SK-MEL-5 (cell line): ENCODE measurements around the gene SMAGP. TPM values are rescaled to one million over a fixed set of nuclear protein-coding genes. Genes with fewer than 3 reads are reported as not detected.
A peak's percentile ranks its signal among the peaks of the same experiment; 100 is the strongest.
"Not testable (repeated sequence)": the region's sequence is repeated elsewhere in the genome, so short reads cannot be mapped to it uniquely, and the experiment has no call there.

Source experiments
- DNase-seq: peaks from one replicate; pipeline ENCODE4 v3.0.0-alpha.2; 2016; ENCODE audit warnings: low read depth, low spot score
- in situ Hi-C: cut with HindIII; loops from 2 replicates; pipeline ENCODE4 v1.10.0; 2016; ENCODE audit warnings: low sequenced_read_pairs, high pct_unique_total_duplicates, low pct_unique_long_range_greater_than_20kb
- polyA plus RNA-seq, 2 experiments: library from polyadenylated mRNA; depleted of rRNA; stranded (reverse); fragments of >200 nt; gene quantifications; 2 replicates each; pipeline ENCODE4 v1.2.3, GENCODE V29; 2015
- total RNA-seq: library from RNA; depleted of rRNA; stranded (reverse); fragments of >200 nt; shearing (Covaris generic); gene quantifications from 2 replicates; pipeline ENCODE4 v1.2.3, GENCODE V29; 2014; rRNA removed

Gene SMAGP
- total RNA-seq, result 1.8 and 2.3 TPM in 2 replicates
- polyA plus RNA-seq (2015; cell fraction: cytosol; rRNA removed), result 2.8 and 5.0 TPM in 2 replicates
- 1.9 and 3.6 TPM in 2 replicates for polyA plus RNA-seq (2015; cell fraction: nucleus; rRNA removed)

- in situ Hi-C loops, result no loop called here
- no peak for DNase-seq
Measured at GRCh38 chr12:51270067-51270950, at the start of gene SMAGP. Gene SMAGP, minus strand, starts transcription at chr12:51270415. Its CDS starts 1,137 bp downstream, at chr12:51269278.

- in situ Hi-C loops, result no loop called here
- no peak for DNase-seq
Measured at GRCh38 chr12:51318846-51319599, 48.8 kb upstream of the SMAGP start.

GRCh38 chr12:51318057-51318806 is 48.0 kb upstream of the SMAGP start:
- DNase-seq, in situ Hi-C loops: not testable (repeated sequence)

- DNase-seq, result no peak
- in situ Hi-C loops, result no loop called here
Measured at GRCh38 chr12:51311389-51311788, 41.2 kb upstream of the SMAGP start.

- no peak for DNase-seq
- in situ Hi-C loops, result no loop called here
Measured at GRCh38 chr12:51307655-51308593, 37.7 kb upstream of the SMAGP start.

- no peak for DNase-seq
- in situ Hi-C loops, result no loop called here
Measured at GRCh38 chr12:51306507-51306906, 36.3 kb upstream of the SMAGP start.

GRCh38 chr12:51300768-51301167 is 30.6 kb upstream of the SMAGP start:
- DNase-seq, result peak; percentile 35
- in situ Hi-C loops, result not testable (repeated sequence)

- no peak for DNase-seq
- in situ Hi-C loops, result no loop called here
Measured at GRCh38 chr12:51295651-51296050, 25.4 kb upstream of the SMAGP start.

- DNase-seq, in situ Hi-C loops: not testable (repeated sequence)
Measured at GRCh38 chr12:51294097-51294496, 23.9 kb upstream of the SMAGP start.

- DNase-seq, result peak; percentile 36
- in situ Hi-C loops, result no loop called here
Measured at GRCh38 chr12:51293696-51294095, 23.5 kb upstream of the SMAGP start.

GRCh38 chr12:51291603-51292513 is 21.6 kb upstream of the SMAGP start:
- peak; percentile 40 for DNase-seq
- in situ Hi-C loops, result not testable (repeated sequence)

GRCh38 chr12:51285843-51286242 is 15.6 kb upstream of the SMAGP start:
- DNase-seq, result no peak
- in situ Hi-C loops, result no loop called here

- in situ Hi-C loops, result no loop called here
- no peak for DNase-seq
Measured at GRCh38 chr12:51281202-51281924, 11.1 kb upstream of the SMAGP start.

GRCh38 chr12:51275088-51275487 is 4.9 kb upstream of the SMAGP start:
- in situ Hi-C loops, result no loop called here

GRCh38 chr12:51272810-51273209 is 2.6 kb upstream of the SMAGP start:
- DNase-seq, in situ Hi-C loops: not testable (repeated sequence)

More at GRCh38 chr12:51275088-51275487, 4.9 kb upstream of the SMAGP start:
- no peak for DNase-seq
